ENCODE data around the gene BBS9. TPM values are rescaled to one million over a fixed set of nuclear protein-coding genes. Genes with fewer than 3 reads are reported as not detected.

BBS9 gene
- total and polyA plus RNA-seq, 2 experiments from 2014 or later: 10.2 to 15.0 TPM

DNA sequence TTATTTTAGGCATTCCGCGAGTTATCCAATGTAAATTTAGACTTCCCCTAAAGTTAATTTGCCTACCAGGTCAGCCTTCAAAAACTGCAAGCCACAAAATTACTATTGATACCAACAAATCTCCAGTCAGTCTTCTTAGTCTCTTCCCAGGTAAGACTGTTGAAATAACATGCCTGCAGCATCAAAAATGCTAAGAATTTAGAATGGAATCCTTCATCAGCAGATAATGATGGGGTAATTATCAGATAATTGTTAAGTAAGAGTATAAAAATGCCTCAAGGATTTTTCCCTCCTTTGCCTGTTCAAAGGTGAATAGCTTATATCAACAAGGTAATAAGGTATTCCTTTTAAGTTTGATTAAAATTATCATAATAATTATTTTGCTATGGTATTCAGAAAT is 228.5 kb downstream of the BBS9 start:
- Histone ChIP-seq H3K9me3 (ENCODE audit: low read depth) (no peaks in the 10 kb centered on the region), H3F3A (ENCODE audit: insufficient read depth) (no peaks in the 10 kb centered on the region), H3K9ac (no peak overlapping the region), H3K9me2 (ENCODE audit: insufficient read depth) (no peaks in the 10 kb centered on the region), H2AFZ (no peak overlapping the region), H3K4me3 (no peak overlapping the region), H3K79me2 (ENCODE audit: insufficient read depth) (no peaks in the 10 kb centered on the region), H3K27me3 (replicated peaks; ENCODE audit: insufficient read depth) (no peaks in the 10 kb centered on the region), H4K20me1 (ENCODE audit: insufficient read depth) (no peaks in the 10 kb centered on the region), H3K4me2 (ENCODE audit: unreplicated experiment) (no peak overlapping the region), H3K27ac (no peak overlapping the region), H3K36me3 (ENCODE audit: low read depth) (no peaks in the 10 kb centered on the region), H3K4me1 (ENCODE audit: insufficient read depth) (no peaks in the 10 kb centered on the region)
- TF ChIP-seq EZH2 (IDR thresholded peaks at IDR 0.05; ENCODE audit: insufficient read depth, poor library complexity, severe bottlenecking) (no peak), EZH2phosphoT487 (IDR thresholded peaks at IDR 0.05; ENCODE audit: insufficient read depth, low read depth) (no peak)
- in situ Hi-C loops (cut with MboI): no loop called here
- no peak for DNase-seq
- WGBS, 2 experiments (ENCODE audit: low coverage in 1 of 2, low lambda C conversion rate in 2 of 2, missing lambda C conversion rate in 2 of 2): 95 to 98% methylated on average over 2 of the region's 2 CpGs

DNA sequence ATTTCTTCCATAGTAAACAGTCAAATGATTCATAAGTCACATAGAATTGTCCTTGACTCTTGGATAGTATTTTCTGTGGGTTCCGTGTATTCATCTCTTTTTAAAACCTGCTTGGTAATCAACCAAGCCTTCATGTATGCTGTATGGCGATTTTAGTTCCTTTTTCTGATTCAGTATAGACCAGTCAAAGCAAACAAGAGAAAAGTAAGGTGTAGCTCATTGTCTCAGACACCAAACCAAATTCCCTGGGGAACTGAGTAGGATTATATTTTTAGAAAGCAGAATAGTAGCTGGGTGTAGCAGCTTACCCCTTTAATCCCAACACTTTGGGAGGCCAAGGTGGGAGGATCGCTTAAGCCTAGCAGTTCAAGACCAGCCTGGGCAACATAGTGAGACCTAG is 240.5 kb downstream of the BBS9 start:
- no peaks in the 10 kb centered on the region for H3K9me3 ChIP-seq (ENCODE audit: low read depth)
- DNase-seq: no peak
- no peaks in the 10 kb centered on the region for H3K36me3 ChIP-seq (ENCODE audit: low read depth)
- 91 to 93% methylated on average over 3 of the region's 3 CpGs for WGBS, 2 experiments (ENCODE audit: low coverage in 1 of 2, low lambda C conversion rate in 2 of 2, missing lambda C conversion rate in 2 of 2)
- TF ChIP-seq EZH2 (IDR thresholded peaks at IDR 0.05; ENCODE audit: insufficient read depth, poor library complexity, severe bottlenecking): no peak
- no peak for TF ChIP-seq EZH2phosphoT487 (IDR thresholded peaks at IDR 0.05; ENCODE audit: insufficient read depth, low read depth)
- H3K4me1 ChIP-seq (ENCODE audit: insufficient read depth): no peaks in the 10 kb centered on the region
- no peak overlapping the region for H3K27ac ChIP-seq
- H3K4me3 ChIP-seq: no peak overlapping the region
- no peak overlapping the region for H3K4me2 ChIP-seq (ENCODE audit: unreplicated experiment)
- no peaks in the 10 kb centered on the region for H4K20me1 ChIP-seq (ENCODE audit: insufficient read depth)
- H3K9ac ChIP-seq: no peak overlapping the region
- no peaks in the 10 kb centered on the region for H3K9me2 ChIP-seq (ENCODE audit: insufficient read depth)
- no peaks in the 10 kb centered on the region for H3F3A ChIP-seq (ENCODE audit: insufficient read depth)
- H3K27me3 ChIP-seq (replicated peaks; ENCODE audit: insufficient read depth): no peaks in the 10 kb centered on the region
- in situ Hi-C loops (cut with MboI): no loop called here
- H2AFZ ChIP-seq: no peak overlapping the region
- H3K79me2 ChIP-seq (ENCODE audit: insufficient read depth): no peaks in the 10 kb centered on the region

- H2AFZ ChIP-seq: no peak overlapping the region
- DNase-seq: no peak
- H4K20me1 ChIP-seq (ENCODE audit: insufficient read depth): no peaks in the 10 kb centered on the region
- H3K36me3 ChIP-seq (ENCODE audit: low read depth): no peaks in the 10 kb centered on the region
- H3K27me3 ChIP-seq (replicated peaks; ENCODE audit: insufficient read depth): no peaks in the 10 kb centered on the region
- TF ChIP-seq EZH2 (IDR thresholded peaks at IDR 0.05; ENCODE audit: insufficient read depth, poor library complexity, severe bottlenecking): no peak
- TF ChIP-seq EZH2phosphoT487 (IDR thresholded peaks at IDR 0.05; ENCODE audit: insufficient read depth, low read depth): no peak
- in situ Hi-C loops (cut with MboI): no loop called here
- no peak overlapping the region for H3K27ac ChIP-seq
- 93 to 97% methylated on average over 3 of the region's 3 CpGs for WGBS, 2 experiments (ENCODE audit: low coverage in 1 of 2, low lambda C conversion rate in 2 of 2, missing lambda C conversion rate in 2 of 2)
- H3K79me2 ChIP-seq (ENCODE audit: insufficient read depth): no peaks in the 10 kb centered on the region
- H3K4me3 ChIP-seq: no peak overlapping the region
- no peak overlapping the region for H3K4me2 ChIP-seq (ENCODE audit: unreplicated experiment)
- H3F3A ChIP-seq (ENCODE audit: insufficient read depth): no peaks in the 10 kb centered on the region
- no peaks in the 10 kb centered on the region for H3K9me3 ChIP-seq (ENCODE audit: low read depth)
- H3K9ac ChIP-seq: no peak overlapping the region
- H3K9me2 ChIP-seq (ENCODE audit: insufficient read depth): no peaks in the 10 kb centered on the region
- no peaks in the 10 kb centered on the region for H3K4me1 ChIP-seq (ENCODE audit: insufficient read depth)
Measured at GRCh38 chr7:33373195-33373594, 243.8 kb downstream of the BBS9 start.

- no peak overlapping the region for H2AFZ ChIP-seq
- no peaks in the 10 kb centered on the region for H3K27me3 ChIP-seq (replicated peaks; ENCODE audit: insufficient read depth)
- no peak overlapping the region for H3K4me3 ChIP-seq
- H3K9me3 ChIP-seq (ENCODE audit: low read depth): no peaks in the 10 kb centered on the region
- TF ChIP-seq EZH2phosphoT487 (IDR thresholded peaks at IDR 0.05; ENCODE audit: insufficient read depth, low read depth) (no peak), EZH2 (IDR thresholded peaks at IDR 0.05; ENCODE audit: insufficient read depth, poor library complexity, severe bottlenecking) (no peak)
- H3K4me2 ChIP-seq (ENCODE audit: unreplicated experiment): no peak overlapping the region
- 91 to 95% methylated on average over 4 of the region's 4 CpGs for WGBS, 2 experiments (ENCODE audit: low coverage in 1 of 2, low lambda C conversion rate in 2 of 2, missing lambda C conversion rate in 2 of 2)
- DNase-seq: no peak
- H3F3A ChIP-seq (ENCODE audit: insufficient read depth): no peaks in the 10 kb centered on the region
- no peaks in the 10 kb centered on the region for H3K36me3 ChIP-seq (ENCODE audit: low read depth)
- H3K9ac ChIP-seq: no peak overlapping the region
- in situ Hi-C loops (cut with MboI): no loop called here
- no peaks in the 10 kb centered on the region for H3K9me2 ChIP-seq (ENCODE audit: insufficient read depth)
- H3K79me2 ChIP-seq (ENCODE audit: insufficient read depth): no peaks in the 10 kb centered on the region
- H3K4me1 ChIP-seq (ENCODE audit: insufficient read depth): no peaks in the 10 kb centered on the region
- no peaks in the 10 kb centered on the region for H4K20me1 ChIP-seq (ENCODE audit: insufficient read depth)
- no peak overlapping the region for H3K27ac ChIP-seq
Measured at GRCh38 chr7:33379891-33380525, 250.6 kb downstream of the BBS9 start.

Data from GM23248 (cell line).